HG02588 (cell line): ENCODE measurements around the gene RAB10.
"Not testable (repeated sequence)": the region's sequence is repeated elsewhere in the genome, so short reads cannot be mapped to it uniquely, and the experiment has no call there.

Experiments
- ATAC-seq: cut with Tn5 transposase; IDR thresholded peaks from one replicate; pipeline ENCODE4 v1.9.1; 2021; ENCODE audit warnings: mild to moderate bottlenecking, moderate library complexity; ENCODE audit not compliant: unreplicated experiment

Gene RAB10

GRCh38 chr2:26016012-26016705, 17.7 kb upstream of the RAB10 start:
- ATAC-seq = no peak

GRCh38 chr2:26016706-26017045, 17.2 kb upstream of the RAB10 start:
- ATAC-seq = not testable (repeated sequence)

- ATAC-seq = no peak
Observed at GRCh38 chr2:26017464-26018183, 16.3 kb upstream of the RAB10 start.

GRCh38 chr2:26018184-26019055, 15.5 kb upstream of the RAB10 start:
- no peak for ATAC-seq

GRCh38 chr2:26020231-26020640, 13.6 kb upstream of the RAB10 start:
- ATAC-seq = no peak

- no peak for ATAC-seq
Observed at GRCh38 chr2:26024260-26024659, 9.6 kb upstream of the RAB10 start.

GRCh38 chr2:26025509-26025908, 8.4 kb upstream of the RAB10 start:
- no peak for ATAC-seq

- not testable (repeated sequence) for ATAC-seq
Observed at GRCh38 chr2:26028083-26028482, 5.8 kb upstream of the RAB10 start.

- peak; percentile 8 for ATAC-seq
Observed at GRCh38 chr2:26032586-26033269, 1.2 kb upstream of the RAB10 start.

GRCh38 chr2:26033270-26033817, 540 bp upstream of the RAB10 start:
- ATAC-seq = peak; percentile 18

GRCh38 chr2:26034637-26034992, 731 bp downstream of the RAB10 start:
- no peak for ATAC-seq

GRCh38 chr2:26035090-26035743, 1.3 kb downstream of the RAB10 start:
- ATAC-seq = no peak

GRCh38 chr2:26039603-26040323, 5.9 kb downstream of the RAB10 start:
- no peak for ATAC-seq

GRCh38 chr2:26043109-26043508, 9.2 kb downstream of the RAB10 start:
- no peak for ATAC-seq

- ATAC-seq = no peak
Observed at GRCh38 chr2:26043862-26044696, 10.2 kb downstream of the RAB10 start.

GRCh38 chr2:26048791-26049190, 14.9 kb downstream of the RAB10 start:
- ATAC-seq = no peak

GRCh38 chr2:26049641-26050040, 15.8 kb downstream of the RAB10 start:
- ATAC-seq = no peak

GRCh38 chr2:26052740-26053139, 18.9 kb downstream of the RAB10 start:
- no peak for ATAC-seq
